ENCODE data around the gene GSTT4. TPM values are rescaled to one million over a fixed set of nuclear protein-coding genes. Genes with fewer than 3 reads are reported as not detected.

GSTT4 gene
- total RNA-seq, 2 experiments from 2014 or later: not detected

DNA sequence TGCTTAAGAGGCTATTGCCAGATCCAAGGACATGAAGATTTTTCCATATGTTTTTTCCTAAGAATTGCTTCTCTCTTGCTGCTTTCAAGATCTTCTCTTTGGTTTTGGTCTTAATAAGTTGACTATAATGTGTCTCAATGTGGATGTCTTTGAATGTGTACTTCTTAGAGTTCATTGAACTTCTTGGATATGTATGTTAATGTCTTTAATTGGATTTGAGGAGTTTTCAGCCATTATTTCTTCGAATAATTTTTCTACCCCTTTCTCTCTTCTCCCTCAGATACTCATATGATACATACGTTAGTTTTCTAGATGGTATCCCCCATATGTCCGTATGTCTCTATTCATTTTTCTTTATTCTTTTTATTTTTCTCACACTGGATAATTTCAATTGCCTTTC lies 19.1 kb upstream of the GSTT4 start:
- DNase-seq (ENCODE audit: low spot score): no peak
- Histone ChIP-seq H3K79me2 (ENCODE audit: insufficient read depth, low read depth, low read length) (peaks cover 45% of the 10 kb centered on the region; the same call in 1 of the 2 replicates), H3K27ac (ENCODE audit: low read depth, low read length, poor library complexity, severe bottlenecking) (no peak overlapping the region), H3K4me3 (ENCODE audit: low read depth, low read length, poor library complexity, severe bottlenecking) (no peak overlapping the region), H3K4me2 (ENCODE audit: low read length) (no peak overlapping the region), H3K36me3 (ENCODE audit: insufficient read depth, low read length) (peaks cover 25% of the 10 kb centered on the region), H3K9me3 (ENCODE audit: low read length) (0 out of 2 replicates have a peak, but pooled peaks cover 7% of the 10 kb centered on the region), H2AFZ (ENCODE audit: low read length) (no peak overlapping the region), H4K20me1 (ENCODE audit: insufficient read depth, low read length) (peaks cover 5% of the 10 kb centered on the region; the same call in 1 of the 2 replicates), H3K9me2 (ENCODE audit: insufficient read depth, low read length) (no peaks in the 10 kb centered on the region), H3K4me1 (ENCODE audit: insufficient read depth, low read length, poor library complexity, severe bottlenecking) (peaks cover 20% of the 10 kb centered on the region)
- ChIA-PET CTCF (ENCODE audit: unreplicated experiment) (no interaction called here), POLR2A (no interaction called here)
- TF ChIP-seq, protein P1, sequence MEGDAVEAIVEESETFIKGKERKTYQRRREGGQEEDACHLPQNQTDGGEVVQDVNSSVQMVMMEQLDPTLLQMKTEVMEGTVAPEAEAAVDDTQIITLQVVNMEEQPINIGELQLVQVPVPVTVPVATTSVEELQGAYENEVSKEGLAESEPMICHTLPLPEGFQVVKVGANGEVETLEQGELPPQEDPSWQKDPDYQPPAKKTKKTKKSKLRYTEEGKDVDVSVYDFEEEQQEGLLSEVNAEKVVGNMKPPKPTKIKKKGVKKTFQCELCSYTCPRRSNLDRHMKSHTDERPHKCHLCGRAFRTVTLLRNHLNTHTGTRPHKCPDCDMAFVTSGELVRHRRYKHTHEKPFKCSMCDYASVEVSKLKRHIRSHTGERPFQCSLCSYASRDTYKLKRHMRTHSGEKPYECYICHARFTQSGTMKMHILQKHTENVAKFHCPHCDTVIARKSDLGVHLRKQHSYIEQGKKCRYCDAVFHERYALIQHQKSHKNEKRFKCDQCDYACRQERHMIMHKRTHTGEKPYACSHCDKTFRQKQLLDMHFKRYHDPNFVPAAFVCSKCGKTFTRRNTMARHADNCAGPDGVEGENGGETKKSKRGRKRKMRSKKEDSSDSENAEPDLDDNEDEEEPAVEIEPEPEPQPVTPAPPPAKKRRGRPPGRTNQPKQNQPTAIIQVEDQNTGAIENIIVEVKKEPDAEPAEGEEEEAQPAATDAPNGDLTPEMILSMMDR (conservative IDR thresholded peaks at IDR 0.05; ENCODE audit: low read length): no peak
- no peak for TF ChIP-seq EZH2phosphoT487 (IDR thresholded peaks at IDR 0.05; ENCODE audit: borderline replicate concordance, low read depth, low read length)
- no TSS peak for BruUV-seq (replicated peaks)
- intact Hi-C loops (cut with micrococcal nuclease; ENCODE audit: unreplicated experiment): no loop called here

DNA sequence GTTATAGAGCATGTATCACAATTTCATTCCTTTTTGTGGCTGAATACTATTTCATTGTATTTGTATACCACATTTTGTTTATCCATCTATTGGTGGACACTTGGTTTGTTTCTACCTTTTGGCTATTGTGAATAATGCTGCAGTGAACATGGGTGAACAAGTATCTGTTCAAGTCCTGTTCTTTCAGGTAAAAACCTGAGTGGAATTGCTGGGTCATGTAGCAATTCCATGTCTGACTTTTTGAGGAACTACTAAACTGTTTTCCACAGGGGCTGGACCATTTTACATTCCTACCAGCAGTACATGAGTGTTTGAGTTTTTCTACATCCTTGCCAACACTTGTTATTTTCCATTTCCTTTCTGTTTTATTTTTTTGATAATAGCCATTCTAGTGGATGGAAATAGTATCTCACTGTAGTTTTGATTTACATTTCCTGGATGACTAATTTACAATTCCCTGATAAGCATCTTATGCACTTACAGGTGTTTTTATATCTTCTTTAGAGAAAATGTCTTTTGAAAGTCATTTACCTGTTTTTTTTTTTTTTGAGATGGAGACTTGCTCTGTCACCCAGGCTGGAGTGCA lies 18.0 kb upstream of the GSTT4 start:
- ChIA-PET POLR2A (no interaction called here), CTCF (ENCODE audit: unreplicated experiment) (no interaction called here)
- no peak for TF ChIP-seq EZH2phosphoT487 (IDR thresholded peaks at IDR 0.05; ENCODE audit: borderline replicate concordance, low read depth, low read length)
- TF ChIP-seq, protein P1 (conservative IDR thresholded peaks at IDR 0.05; ENCODE audit: low read length): no peak
- Histone ChIP-seq H3K9me3 (ENCODE audit: low read length) (0 out of 2 replicates have a peak, but pooled peaks cover 7% of the 10 kb centered on the region), H3K4me1 (ENCODE audit: insufficient read depth, low read length, poor library complexity, severe bottlenecking) (peaks cover 14% of the 10 kb centered on the region), H3K4me2 (ENCODE audit: low read length) (no peak overlapping the region), H2AFZ (ENCODE audit: low read length) (no peak overlapping the region), H4K20me1 (ENCODE audit: insufficient read depth, low read length) (peaks cover 3% of the 10 kb centered on the region; the same call in 1 of the 2 replicates), H3K79me2 (ENCODE audit: insufficient read depth, low read depth, low read length) (peaks cover 45% of the 10 kb centered on the region; the same call in 1 of the 2 replicates), H3K27ac (ENCODE audit: low read depth, low read length, poor library complexity, severe bottlenecking) (no peak overlapping the region), H3K4me3 (ENCODE audit: low read depth, low read length, poor library complexity, severe bottlenecking) (no peak overlapping the region), H3K9me2 (ENCODE audit: insufficient read depth, low read length) (no peaks in the 10 kb centered on the region), H3K36me3 (ENCODE audit: insufficient read depth, low read length) (peaks cover 25% of the 10 kb centered on the region)
- DNase-seq (ENCODE audit: low spot score): no peak
- no TSS peak for BruUV-seq (replicated peaks)
- intact Hi-C loops (cut with micrococcal nuclease; ENCODE audit: unreplicated experiment): no loop called here

DNA sequence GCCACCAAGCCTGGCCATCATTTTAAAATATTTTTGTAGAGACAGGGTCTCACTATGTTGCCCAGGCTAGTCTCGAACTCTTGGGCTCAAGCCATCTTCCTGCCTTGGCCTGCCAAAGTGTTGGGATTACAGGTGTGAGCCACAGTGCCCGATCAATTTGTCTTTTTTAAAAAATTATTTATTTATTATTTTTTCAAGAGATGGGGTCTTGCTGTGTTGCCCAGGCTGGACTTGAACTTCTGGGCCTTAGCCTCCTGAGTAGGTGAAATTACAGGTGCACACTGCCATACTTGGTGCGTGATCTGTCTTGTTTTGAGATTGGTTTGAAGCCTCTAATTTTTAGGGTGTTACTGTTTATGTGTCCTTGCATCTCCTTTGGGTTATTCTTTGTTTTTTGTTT lies 16.1 kb upstream of the GSTT4 start:
- no peak overlapping the region for H3K4me2 ChIP-seq (ENCODE audit: low read length)
- TF ChIP-seq, protein P1 (conservative IDR thresholded peaks at IDR 0.05; ENCODE audit: low read length): no peak
- TF ChIP-seq EZH2phosphoT487 (IDR thresholded peaks at IDR 0.05; ENCODE audit: borderline replicate concordance, low read depth, low read length): no peak
- ChIA-PET CTCF (ENCODE audit: unreplicated experiment) (no interaction called here), POLR2A (no interaction called here)
- intact Hi-C loops (cut with micrococcal nuclease; ENCODE audit: unreplicated experiment): no loop called here
- H2AFZ ChIP-seq (ENCODE audit: low read length): no peak overlapping the region
- H3K4me3 ChIP-seq (ENCODE audit: low read depth, low read length, poor library complexity, severe bottlenecking): no peak overlapping the region
- no peaks in the 10 kb centered on the region for H3K9me2 ChIP-seq (ENCODE audit: insufficient read depth, low read length)
- H4K20me1 ChIP-seq (ENCODE audit: insufficient read depth, low read length): no peaks in the 10 kb centered on the region; the same call in 1 of the 2 replicates
- peaks cover 45% of the 10 kb centered on the region; the same call in 1 of the 2 replicates for H3K79me2 ChIP-seq (ENCODE audit: insufficient read depth, low read depth, low read length)
- no peak for DNase-seq (ENCODE audit: low spot score)
- no peak overlapping the region for H3K27ac ChIP-seq (ENCODE audit: low read depth, low read length, poor library complexity, severe bottlenecking)
- 0 out of 2 replicates have a peak, but pooled peaks cover 9% of the 10 kb centered on the region for H3K9me3 ChIP-seq (ENCODE audit: low read length)
- no TSS peak for BruUV-seq (replicated peaks)
- peaks cover 4% of the 10 kb centered on the region for H3K4me1 ChIP-seq (ENCODE audit: insufficient read depth, low read length, poor library complexity, severe bottlenecking)
- H3K36me3 ChIP-seq (ENCODE audit: insufficient read depth, low read length): peaks cover 27% of the 10 kb centered on the region

Data from OCI-LY7 (cell line).